OCI-LY3 (cell line): ENCODE measurements around the gene ATF6.

Experiments
- H2AFZ ChIP-seq: fragments of 200-600, 300-600 bp; shearing (Covaris generic); 2 replicates; pipeline ENCODE4 v1.6.0; 2014; ENCODE audit warnings: antibody characterized with exemption, low read depth, low read length
- H3K27ac ChIP-seq: fragments of 200-600, 300-600 bp; sonication (generic); 2 replicates; pipeline ENCODE4 v1.5.1; 2014; ENCODE audit warnings: mild to moderate bottlenecking, low read length, moderate library complexity, mixed read lengths
- H3K27me3 ChIP-seq: fragments of 200-600, 300-600 bp; sonication (generic); 2 replicates; pipeline ENCODE4 v1.6.1; 2014; ENCODE audit warnings: low read depth, low read length, mixed read lengths
- H3K36me3 ChIP-seq: fragments of 200-600, 300-600 bp; sonication (generic); replicated peaks from 2 replicates; pipeline ENCODE3; 2014; ENCODE audit warnings: low read depth, low read length, mixed read lengths
- H3K4me1 ChIP-seq: fragments of 300-600, 200-600 bp; sonication (generic); 2 replicates; pipeline ENCODE4 v1.6.1; 2014; ENCODE audit warnings: low read length, mixed read lengths
- H3K4me2 ChIP-seq: fragments of 200-600, 300-600 bp; sonication (generic); 2 replicates; pipeline ENCODE4 v1.6.1; 2014; ENCODE audit warnings: low read length, mixed read lengths
- H3K4me3 ChIP-seq: fragments of 300-600, 200-600 bp; sonication (generic); 2 replicates; pipeline ENCODE4 v1.5.1; 2014; ENCODE audit warnings: antibody characterized with exemption, mild to moderate bottlenecking, low read length, moderate library complexity
- H3K79me2 ChIP-seq: fragments of 300-600, 200-600 bp; shearing (Covaris generic); 2 replicates; pipeline ENCODE4 v1.6.1; 2014; ENCODE audit warnings: mild to moderate bottlenecking, low read length, mixed read lengths
- H3K9ac ChIP-seq: fragments of 300-600, 200-600 bp; shearing (Covaris generic); 2 replicates; pipeline ENCODE4 v1.6.0; 2014; ENCODE audit warnings: mild to moderate bottlenecking, low read length, moderate library complexity
- H3K9me3 ChIP-seq: fragments of 200-600, 300-600 bp; shearing (Covaris generic); 2 replicates; pipeline ENCODE4 v1.6.1; 2014; ENCODE audit warnings: low read length, mixed read lengths; ENCODE audit not compliant: insufficient read depth
- H4K20me1 ChIP-seq: fragments of 200-600, 300-600 bp; sonication (generic); 2 replicates; pipeline ENCODE4 v1.6.1; 2016; ENCODE audit warnings: low read length, mixed read lengths; ENCODE audit not compliant: insufficient read depth
- CTCF ChIP-seq: fragments of 200-600, 300-600 bp; sonication (generic); IDR thresholded peaks from 2 replicates; pipeline ENCODE4 v1.5.1; 2014; ENCODE audit warnings: antibody characterized with exemption, low read length, low read depth
- EZH2phosphoT487 ChIP-seq: fragments of 200-600 bp; shearing (Covaris generic); IDR thresholded peaks from 2 replicates; pipeline ENCODE4 v1.6.1; 2018; ENCODE audit warnings: antibody characterized with exemption, mixed run types, low read depth

The ATF6 gene

GRCh38 chr1:161989786-161990185, 223.7 kb downstream of the ATF6 start:
- Histone ChIP-seq H2AFZ (no peak overlapping the region), H3K27me3 (peaks cover 31% of the 10 kb centered on the region), H4K20me1 (no peaks in the 10 kb centered on the region), H3K27ac (no peak overlapping the region), H3K36me3 (no peaks in the 10 kb centered on the region), H3K4me3 (no peak overlapping the region), H3K9ac (no peak overlapping the region), H3K79me2 (no peaks in the 10 kb centered on the region), H3K9me3 (0 out of 2 replicates have a peak, but pooled peaks cover 8% of the 10 kb centered on the region), H3K4me1 (no peaks in the 10 kb centered on the region), H3K4me2 (no peak overlapping the region)
- TF ChIP-seq CTCF, result no peak
- no peak for TF ChIP-seq EZH2phosphoT487

GRCh38 chr1:161993576-161993975, 227.5 kb downstream of the ATF6 start:
- H3K4me2 ChIP-seq, result no peak overlapping the region
- no peaks in the 10 kb centered on the region for H3K9me3 ChIP-seq
- peaks cover 30% of the 10 kb centered on the region for H3K27me3 ChIP-seq
- H2AFZ ChIP-seq, result no peak overlapping the region
- no peaks in the 10 kb centered on the region for H3K79me2 ChIP-seq
- no peaks in the 10 kb centered on the region for H3K36me3 ChIP-seq
- H3K4me1 ChIP-seq, result no peaks in the 10 kb centered on the region
- H4K20me1 ChIP-seq, result no peaks in the 10 kb centered on the region
- no peak overlapping the region for H3K27ac ChIP-seq
- H3K4me3 ChIP-seq, result no peak overlapping the region
- no peak overlapping the region for H3K9ac ChIP-seq
- TF ChIP-seq EZH2phosphoT487 (no peak), CTCF (no peak)

GRCh38 chr1:161994175-161994668, 228.1 kb downstream of the ATF6 start:
- Histone ChIP-seq H3K9ac (no peak overlapping the region), H3K36me3 (no peaks in the 10 kb centered on the region), H3K4me1 (no peaks in the 10 kb centered on the region), H2AFZ (no peak overlapping the region), H4K20me1 (no peaks in the 10 kb centered on the region), H3K27ac (no peak overlapping the region), H3K4me2 (no peak overlapping the region), H3K27me3 (peaks cover 25% of the 10 kb centered on the region), H3K4me3 (no peak overlapping the region), H3K9me3 (no peaks in the 10 kb centered on the region), H3K79me2 (no peaks in the 10 kb centered on the region)
- TF ChIP-seq CTCF (no peak), EZH2phosphoT487 (no peak)

GRCh38 chr1:161997152-161997551, 231.0 kb downstream of the ATF6 start:
- H3K36me3 ChIP-seq, result no peaks in the 10 kb centered on the region
- TF ChIP-seq CTCF (no peak), EZH2phosphoT487 (no peak)
- H3K4me3 ChIP-seq, result no peak overlapping the region
- no peak overlapping the region for H3K9ac ChIP-seq
- H3K27ac ChIP-seq, result no peak overlapping the region
- no peak overlapping the region for H3K4me2 ChIP-seq
- H4K20me1 ChIP-seq, result no peaks in the 10 kb centered on the region
- peaks cover 22% of the 10 kb centered on the region for H3K27me3 ChIP-seq
- no peaks in the 10 kb centered on the region for H3K9me3 ChIP-seq
- H2AFZ ChIP-seq, result no peak overlapping the region
- H3K4me1 ChIP-seq, result no peaks in the 10 kb centered on the region
- H3K79me2 ChIP-seq, result no peaks in the 10 kb centered on the region
